ENCODE data around the gene SIGLEC15. TPM values are rescaled to one million over a fixed set of nuclear protein-coding genes. Genes with fewer than 3 reads are reported as not detected.
"Not testable (repeated sequence)": the region's sequence is repeated elsewhere in the genome, so short reads cannot be mapped to it uniquely, and the experiment has no call there.

Gene SIGLEC15
- total and polyA plus RNA-seq, 10 of the 15 experiments (the other 5 are each of a cell fraction or from before 2014, with no cell fraction given), result 0.09 to 0.45 TPM; not detected in 8

- H4K20me1 ChIP-seq (ENCODE audit: control insufficient read depth, insufficient read depth), result no peaks in the 10 kb centered on the region
- H3K9me3 ChIP-seq (replicated peaks; ENCODE audit: control insufficient read depth, insufficient read depth, low read length), result no peaks in the 10 kb centered on the region
- ATAC-seq (no peak), DNase-seq (ENCODE audit: low read depth, low spot score) (no peak), FAIRE-seq (no peak)
- peaks cover 9% of the 10 kb centered on the region; the same call in 1 of the 2 replicates for H3K4me1 ChIP-seq (ENCODE audit: control insufficient read depth, insufficient read depth, low read length)
- in situ Hi-C loops (cut with MboI), result no loop called here
- no peak overlapping the region for H3K4me2 ChIP-seq (ENCODE audit: control insufficient read depth, insufficient read depth)
- H2AFZ ChIP-seq (ENCODE audit: control insufficient read depth, low read depth, low read length), result no peak overlapping the region
- 53% methylated on average over 3 of the region's 3 CpGs for WGBS (ENCODE audit: insufficient coverage, insufficient replicate concordance, low lambda C conversion rate, missing lambda C conversion rate)
- intact Hi-C loops (cut with micrococcal nuclease; ENCODE audit: unreplicated experiment), result no loop called here
- H3K4me3 ChIP-seq, result no peak overlapping the region
- H3K9ac ChIP-seq (ENCODE audit: control insufficient read depth, insufficient read depth, low read length), result no peak overlapping the region
- H3K27me3 ChIP-seq (replicated peaks in 1 of 2; ENCODE audit: control insufficient read depth in 2 of 2, insufficient read depth in 2 of 2, low read length in 1 of 2), result no peaks in the 10 kb centered on the region
- ChIA-PET POLR2A (no interaction called here), CTCF (interaction anchor here (0.6 to 0.9 kb wide), 2 partner anchors 32 to 36 kb away, joined by 3 read pairs; no protein-coding TSS in a partner anchor), RAD21 (ENCODE audit: unreplicated experiment) (no interaction called here), SMC1A (ENCODE audit: uncharacterized antibody, unreplicated experiment) (interaction anchor here (0.9 to 1.0 kb wide), 2 partner anchors 34 to 227 kb away, joined by 3 read pairs; no protein-coding TSS in a partner anchor)
- no peaks in the 10 kb centered on the region for H3K79me2 ChIP-seq (ENCODE audit: control insufficient read depth, insufficient read depth, low read length)
- H3K27ac ChIP-seq (ENCODE audit: control insufficient read depth, insufficient read depth), result no peak overlapping the region
- no TSS peak for BruUV-seq (replicated peaks)
- peaks cover 0 to under 1% of the 10 kb centered on the region in 2 experiments; a peak in 2 of 4 replicates for H3K36me3 ChIP-seq (ENCODE audit: control insufficient read depth in 2 of 2, insufficient read depth in 2 of 2, low read length in 1 of 2)
- TF ChIP-seq PAX5 (IDR thresholded peaks at IDR 0.05; ENCODE audit: borderline replicate concordance, low read depth, low read length) (peak; percentile 70; the same call in 1 of the 2 replicates), RELA (IDR thresholded peaks at IDR 0.05; ENCODE audit: borderline replicate concordance, partially characterized antibody) (no peak), BMI1 (IDR thresholded peaks at IDR 0.05; ENCODE audit: borderline replicate concordance) (no peak), NR2F1 (conservative IDR thresholded peaks at IDR 0.05) (peak; percentile 80), ZNF207 (IDR thresholded peaks at IDR 0.05; ENCODE audit: borderline replicate concordance) (no peak), NR2C2 (IDR thresholded peaks at IDR 0.05; ENCODE audit: borderline replicate concordance, control insufficient read depth, insufficient read length, low read depth) (no peak)
These were observed 21.6 kb downstream of the SIGLEC15 start for GRCh38 chr18:45847119-45847518.

GRCh38 chr18:45848643-45849042 lies 23.2 kb downstream of the SIGLEC15 start:
- H4K20me1 ChIP-seq (ENCODE audit: control insufficient read depth, insufficient read depth); H3K9me3 ChIP-seq (replicated peaks; ENCODE audit: control insufficient read depth, insufficient read depth, low read length); H3K27ac ChIP-seq (ENCODE audit: control insufficient read depth, insufficient read depth); intact Hi-C loops (cut with micrococcal nuclease; ENCODE audit: unreplicated experiment); BruUV-seq (replicated peaks); H3K27me3 ChIP-seq (replicated peaks in 1 of 2; ENCODE audit: control insufficient read depth in 2 of 2, insufficient read depth in 2 of 2, low read length in 1 of 2); H3K79me2 ChIP-seq (ENCODE audit: control insufficient read depth, insufficient read depth, low read length); H2AFZ ChIP-seq (ENCODE audit: control insufficient read depth, low read depth, low read length); H3K4me3 ChIP-seq; ATAC-seq; FAIRE-seq; H3K4me1 ChIP-seq (ENCODE audit: control insufficient read depth, insufficient read depth, low read length); H3K36me3 ChIP-seq (ENCODE audit: control insufficient read depth in 2 of 2, insufficient read depth in 2 of 2, low read length in 1 of 2); DNase-seq (ENCODE audit: low read depth, low spot score); H3K4me2 ChIP-seq (ENCODE audit: control insufficient read depth, insufficient read depth); H3K9ac ChIP-seq (ENCODE audit: control insufficient read depth, insufficient read depth, low read length); in situ Hi-C loops (cut with MboI): not testable (repeated sequence)
- RAD21 ChIA-PET (ENCODE audit: unreplicated experiment), result interaction anchor here (0.7 kb wide), 1 partner anchor 31 kb away, joined by 3 read pairs; no protein-coding TSS in a partner anchor
- POLR2A ChIA-PET, result interaction anchor here (0.6 kb wide), 1 partner anchor 17 kb away, joined by 4 read pairs; no protein-coding TSS in a partner anchor
- CTCF ChIA-PET, result interaction anchor here (0.6 to 0.8 kb wide), 2 partner anchors 62 to 225 kb away, joined by 3 to 4 read pairs; no protein-coding TSS in a partner anchor
- over 99% methylated on average over 13 of the region's 13 CpGs for WGBS (ENCODE audit: insufficient coverage, insufficient replicate concordance, low lambda C conversion rate, missing lambda C conversion rate)
- SMC1A ChIA-PET (ENCODE audit: uncharacterized antibody, unreplicated experiment), result interaction anchor here (1.6 kb wide), 1 partner anchor 182 kb away, joined by 6 read pairs; no protein-coding TSS in a partner anchor

Measured in GM12878 (cell line).